PC-3 (cell line): Measurements from ENCODE around the gene DIP2B.

Experiments used
- CTCF ChIP-seq: fragments of 300-600 bp; sonication (generic); conservative IDR thresholded peaks from 2 replicates; pipeline ENCODE4 v1.5.1; 2017; ENCODE audit warnings: antibody characterized with exemption, low read depth, mild to moderate bottlenecking, low read length
- EZH2 ChIP-seq: fragments of 300-600 bp; sonication (generic); IDR thresholded peaks from one replicate; pipeline ENCODE4 v1.6.1; 2017; ENCODE audit warnings: antibody characterized with exemption, mild to moderate bottlenecking, low read length; ENCODE audit not compliant: unreplicated experiment
- EZH2phosphoT487 ChIP-seq: fragments of 300-600 bp; sonication (generic); IDR thresholded peaks from 2 replicates; pipeline ENCODE4 v1.6.1; 2018; ENCODE audit warnings: mild to moderate bottlenecking, antibody characterized with exemption, low read length, borderline replicate concordance

GRCh38 chr12:50708631-50709030 is 203.8 kb downstream of the DIP2B start:
- no peak for TF ChIP-seq CTCF
- no peak for TF ChIP-seq EZH2
- TF ChIP-seq EZH2phosphoT487: no peak
